CD14-positive monocyte (primary cell): Measurements from ENCODE around the gene TAS2R20. TPM values are rescaled to one million over a fixed set of nuclear protein-coding genes. Genes with fewer than 3 reads are reported as not detected.

Experiments
- DNase-seq, 3 donors: peaks; one replicate each; pipeline ENCODE4 v3.0.0-alpha.2; 2011 to 2022
- H2AFZ ChIP-seq: 2 replicates; pipeline ENCODE4 v1.6.0; 2012; ENCODE audit warnings: mild to moderate bottlenecking, low read depth, low read length, inconsistent platforms; ENCODE audit not compliant: insufficient read depth, poor library complexity, severe bottlenecking
- H3K27ac ChIP-seq, 2 donors: 1 replicate in 1 of 2; 2 replicates in 1 of 2; pipeline ENCODE4 v1.5.1; 2012 to 2013; ENCODE audit warnings: low read length in 2 of 2, control low read depth in 1 of 2, inconsistent platforms in 1 of 2, low read depth in 1 of 2, mild to moderate bottlenecking in 1 of 2
- H3K27me3 ChIP-seq, 2 donors: one replicate each; pipeline versions ENCODE4 v1.6.0 to v1.6.1; 2011 to 2013; ENCODE audit warnings: low read length in 2 of 2; ENCODE audit not compliant: control insufficient read depth in 2 of 2, insufficient read depth in 2 of 2
- H3K36me3 ChIP-seq, 2 donors: replicated peaks in 1 of 2; 1 replicate in 1 of 2; 2 replicates in 1 of 2; pipeline versions ENCODE4 v1.5.1 to v1.6.1; 2012 to 2013; ENCODE audit warnings: low read length in 2 of 2, control low read depth in 1 of 2, inconsistent platforms in 1 of 2, mild to moderate bottlenecking in 1 of 2; ENCODE audit not compliant: insufficient read depth in 2 of 2, control insufficient read depth in 1 of 2
- H3K4me1 ChIP-seq, 2 donors: 1 replicate in 1 of 2; 2 replicates in 1 of 2; pipeline versions ENCODE4 v1.5.1 to v1.6.1; 2012 to 2013; ENCODE audit warnings: low read length in 2 of 2, control low read depth in 1 of 2, inconsistent platforms in 1 of 2, mild to moderate bottlenecking in 1 of 2, moderate library complexity in 1 of 2; ENCODE audit not compliant: insufficient read depth in 2 of 2, control insufficient read depth in 1 of 2
- H3K4me2 ChIP-seq: replicated peaks from 2 replicates; pipeline ENCODE3; 2012; ENCODE audit warnings: low read length, moderate library complexity, mild to moderate bottlenecking; ENCODE audit not compliant: poor library complexity, severe bottlenecking; ENCODE audit errors: extremely low read depth
- H3K4me3 ChIP-seq, 3 experiments: fragments of 200-600 bp in 1 of 3; sonication (generic) in 1 of 3; replicated peaks in 1 of 3; 1 replicate in 2 of 3; 2 replicates in 1 of 3; pipeline ENCODE4 v1.5.1; 2011 to 2013; ENCODE audit warnings: low read length in 3 of 3, mild to moderate bottlenecking in 3 of 3, control low read depth in 2 of 3, low read depth in 2 of 3, inconsistent platforms in 1 of 3, moderate library complexity in 1 of 3
- H3K79me2 ChIP-seq: 2 replicates; pipeline ENCODE4 v1.6.0; 2012; ENCODE audit warnings: mild to moderate bottlenecking, control low read depth, inconsistent platforms, low read length, moderate library complexity; ENCODE audit not compliant: insufficient read depth
- H3K9ac ChIP-seq: 2 replicates; pipeline ENCODE4 v1.6.0; 2017; ENCODE audit warnings: low read length, mild to moderate bottlenecking; ENCODE audit not compliant: insufficient read depth, poor library complexity, severe bottlenecking
- H3K9me3 ChIP-seq, 2 donors: replicated peaks in 1 of 2; 1 replicate in 1 of 2; 2 replicates in 1 of 2; pipeline versions ENCODE4 v1.5.1 to v1.6.1; 2012 to 2013; ENCODE audit warnings: low read length in 2 of 2, control low read depth in 1 of 2; ENCODE audit not compliant: control insufficient read depth in 1 of 2, insufficient read depth in 1 of 2
- H4K20me1 ChIP-seq: 2 replicates; pipeline ENCODE4 v1.6.0; 2012; ENCODE audit warnings: mild to moderate bottlenecking, low read length, control low read depth, moderate library complexity; ENCODE audit not compliant: insufficient read depth
- H3K27ac Mint-ChIP-seq, 7 donors: one replicate each; pipeline ENCODE4 v1.8.0; 2020; ENCODE audit warnings: mild to moderate bottlenecking in 7 of 7, mixed read lengths in 7 of 7, moderate library complexity in 6 of 7, inconsistent platforms in 2 of 7
- H3K27me3 Mint-ChIP-seq, 3 donors: one replicate each; pipeline ENCODE4 v1.8.0; 2021 to 2022; ENCODE audit warnings: low read depth in 3 of 3, mild to moderate bottlenecking in 3 of 3, mixed read lengths in 3 of 3, moderate library complexity in 3 of 3, inconsistent platforms in 1 of 3
- H3K36me3 Mint-ChIP-seq, 2 donors: one replicate each; pipeline ENCODE4 v1.8.0; 2020; ENCODE audit warnings: mixed read lengths in 2 of 2, inconsistent platforms in 1 of 2, mild to moderate bottlenecking in 1 of 2
- H3K4me1 Mint-ChIP-seq: one replicate; pipeline ENCODE4 v1.8.0; 2020; ENCODE audit warnings: mild to moderate bottlenecking, mixed read lengths
- H3K4me3 Mint-ChIP-seq, 2 donors: one replicate each; pipeline ENCODE4 v1.8.0; 2020; ENCODE audit warnings: mild to moderate bottlenecking in 2 of 2, mixed read lengths in 2 of 2, moderate library complexity in 1 of 2
- H3K9me3 Mint-ChIP-seq, 7 donors: one replicate each; pipeline ENCODE4 v1.8.0; 2020 to 2022; ENCODE audit warnings: mixed read lengths in 7 of 7, mild to moderate bottlenecking in 6 of 7, moderate library complexity in 6 of 7, inconsistent platforms in 2 of 7
- CTCF ChIP-seq: fragments of 200-600 bp; IDR thresholded peaks from one replicate; pipeline ENCODE4 v1.8.0; 2022; ENCODE audit warnings: antibody characterized with exemption, mild to moderate bottlenecking
- WGBS: methylation state at CpG from one replicate; pipeline ENCODE4 v1.1.5; 2013; ENCODE audit warnings: missing lambda C conversion rate; ENCODE audit not compliant: insufficient coverage; 5-methylcytosine and 5-hydroxymethylcytosine counted together
- intact Hi-C, 2 donors: fragments of 100-400 bp; cut with micrococcal nuclease; formaldehyde crosslinking; loops; one replicate each; pipeline versions ENCODE4 v1.15.0 to v1.15.1; 2023
- polyA plus RNA-seq, 3 donors: library from polyadenylated mRNA; depleted of rRNA in 1 of 3; unstranded in 2 of 3; stranded (reverse) in 1 of 3; fragments of 300-500 nt in 2 of 3; fragments of >200 nt in 1 of 3; fragmentation: Illumina TruSeq in 2 of 3; gene quantifications; 1 replicate in 2 of 3; 2 replicates in 1 of 3; pipeline ENCODE4 v1.2.3, GENCODE V29; 2012 to 2021

The TAS2R20 gene
- polyA plus RNA-seq, 3 donors = 0.71 TPM; not detected in 2

- Histone ChIP-seq H3K27me3 (no peaks in the 10 kb centered on the region), H3K79me2 (no peaks in the 10 kb centered on the region), H3K36me3 (peaks cover 6 to 9% of the 10 kb centered on the region in 2 donors), H3K4me2 (no peak within 1 kb of the TSS), H3K9me3 (peaks cover 3% of the 10 kb centered on the region in 2 donors), H3K27ac (no peak within 1 kb of the TSS), H4K20me1 (no peaks in the 10 kb centered on the region), H3K9ac (no peak within 1 kb of the TSS), H3K4me3 (no peak within 1 kb of the TSS), H2AFZ (no peak within 1 kb of the TSS), H3K4me1 (no peaks in the 10 kb centered on the region)
- no peak for TF ChIP-seq CTCF
- Mint-ChIP-seq H3K4me3 (no peak within 1 kb of the TSS), H3K4me1 (no peaks in the 10 kb centered on the region), H3K36me3 (peaks cover 19 to 45% of the 10 kb centered on the region in 2 donors), H3K27me3 (no peaks in the 10 kb centered on the region), H3K27ac (peak within 1 kb of the TSS in 1 of 7 donors; percentile 60), H3K9me3 (peaks cover 3 to 11% (median 5%) of the 10 kb centered on the region in 7 donors)
- WGBS = 98% methylated on average over 5 of the region's 6 CpGs
- intact Hi-C loops = no loop called here
- DNase-seq = no peak
These were observed 33.2 kb upstream of the TAS2R20 start, which contains the start of gene TAS2R31 for GRCh38 chr12:11031307-11031706. Gene TAS2R31 (minus strand): TSS chr12:11031407. CDS start chr12:11031335, 72 bp downstream.

- H3K4me3 ChIP-seq = no peak overlapping the region
- no peak for TF ChIP-seq CTCF
- H3K79me2 ChIP-seq = no peaks in the 10 kb centered on the region
- intact Hi-C loops = no loop called here
- peaks cover 0 to 9% of the 10 kb centered on the region in 2 donors for H3K36me3 ChIP-seq
- no peak for DNase-seq
- peaks cover 5 to 15% (median 10%) of the 10 kb centered on the region in 7 donors for H3K9me3 Mint-ChIP-seq
- no peak overlapping the region for H3K27ac Mint-ChIP-seq
- no peaks in the 10 kb centered on the region for H3K27me3 Mint-ChIP-seq
- peaks cover 7 to 12% of the 10 kb centered on the region in 2 donors for H3K9me3 ChIP-seq
- no peak overlapping the region for H2AFZ ChIP-seq
- no peaks in the 10 kb centered on the region for H3K27me3 ChIP-seq
- peaks cover 10 to 28% of the 10 kb centered on the region in 2 donors for H3K36me3 Mint-ChIP-seq
- 92% methylated on average over 2 of the region's 6 CpGs for whole genome bisulfite sequencing
- no peak overlapping the region for H3K4me3 Mint-ChIP-seq
- H3K4me1 ChIP-seq = no peaks in the 10 kb centered on the region
- no peaks in the 10 kb centered on the region for H4K20me1 ChIP-seq
- no peak overlapping the region for H3K9ac ChIP-seq
- H3K4me2 ChIP-seq = no peak overlapping the region
- H3K27ac ChIP-seq = no peak overlapping the region
- H3K4me1 Mint-ChIP-seq = no peaks in the 10 kb centered on the region
These were observed 28.0 kb upstream of the TAS2R20 start for GRCh38 chr12:11026118-11026517.
